Measurements from ENCODE around the gene FBXO15.

The FBXO15 gene

DNA sequence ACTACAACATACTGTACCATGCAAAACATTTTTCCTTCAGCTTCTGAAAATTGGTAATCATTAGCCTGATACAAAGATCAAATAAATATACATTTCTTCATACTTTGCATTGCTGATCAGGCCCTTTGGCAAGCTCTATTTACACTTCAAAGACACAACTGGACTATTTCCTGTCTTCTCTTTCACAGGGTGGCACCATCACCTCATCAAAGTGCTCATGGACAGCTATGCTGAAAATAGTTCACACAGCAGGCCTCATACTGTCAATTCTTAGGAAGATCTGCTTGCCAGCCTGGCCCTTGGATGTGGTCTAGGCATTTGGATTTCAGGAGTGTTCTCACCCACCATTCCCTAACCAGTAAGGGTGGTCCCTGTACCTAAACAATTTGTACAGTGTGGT is 33.9 kb downstream of the FBXO15 start:
- Histone ChIP-seq H3K27me3 (ENCODE audit: control insufficient read depth, insufficient read depth, low read length) (no peaks in the 10 kb centered on the region), H3K4me3 (ENCODE audit: low read depth, low read length) (no peak overlapping the region), H3K27ac (ENCODE audit: low read depth, low read length) (no peak overlapping the region)

DNA sequence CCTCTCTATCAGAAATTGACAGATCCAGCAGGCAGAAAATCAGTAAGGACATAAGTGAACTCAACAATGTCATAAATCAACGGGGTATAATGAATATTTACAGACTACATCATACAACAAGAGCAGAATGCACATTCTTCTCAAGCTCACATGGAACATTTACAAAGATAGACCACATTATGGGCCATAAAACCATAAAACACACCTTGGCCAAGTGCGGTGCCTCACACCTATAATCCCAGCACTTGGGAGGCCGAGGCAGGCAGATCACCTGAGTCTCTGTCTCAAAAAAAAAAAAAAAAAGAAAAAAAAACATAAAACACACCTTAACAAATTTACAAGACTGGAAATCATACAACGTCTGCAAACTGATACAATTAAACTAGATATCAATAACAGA is 36.7 kb downstream of the FBXO15 start:
- H3K9ac ChIP-seq (ENCODE audit: low read length) = no peak overlapping the region
- H3K27ac ChIP-seq (ENCODE audit: low read depth, low read length) = no peak overlapping the region
- peaks cover 15% of the 10 kb centered on the region for H3K9me3 ChIP-seq (ENCODE audit: control insufficient read depth, insufficient read depth, low read depth, low read length)
- no peaks in the 10 kb centered on the region for H3K27me3 ChIP-seq (ENCODE audit: control insufficient read depth, insufficient read depth, low read length)
- H3K36me3 ChIP-seq (ENCODE audit: control insufficient read depth, insufficient read depth, low read length) = no peaks in the 10 kb centered on the region
- H3K4me1 ChIP-seq (ENCODE audit: control insufficient read depth, insufficient read depth, low read length) = peaks cover 13% of the 10 kb centered on the region
- no peak overlapping the region for H3K4me3 ChIP-seq (ENCODE audit: low read depth, low read length)

More for the DNA sequence above, 33.9 kb downstream of the FBXO15 start:
- no peak overlapping the region for H3K9ac ChIP-seq (ENCODE audit: low read length)
- H3K4me1 ChIP-seq (ENCODE audit: control insufficient read depth, insufficient read depth, low read length) = peaks cover 17% of the 10 kb centered on the region
- H3K36me3 ChIP-seq (ENCODE audit: control insufficient read depth, insufficient read depth, low read length) = no peaks in the 10 kb centered on the region
- H3K9me3 ChIP-seq (ENCODE audit: control insufficient read depth, insufficient read depth, low read depth, low read length) = peaks cover 15% of the 10 kb centered on the region

DNA sequence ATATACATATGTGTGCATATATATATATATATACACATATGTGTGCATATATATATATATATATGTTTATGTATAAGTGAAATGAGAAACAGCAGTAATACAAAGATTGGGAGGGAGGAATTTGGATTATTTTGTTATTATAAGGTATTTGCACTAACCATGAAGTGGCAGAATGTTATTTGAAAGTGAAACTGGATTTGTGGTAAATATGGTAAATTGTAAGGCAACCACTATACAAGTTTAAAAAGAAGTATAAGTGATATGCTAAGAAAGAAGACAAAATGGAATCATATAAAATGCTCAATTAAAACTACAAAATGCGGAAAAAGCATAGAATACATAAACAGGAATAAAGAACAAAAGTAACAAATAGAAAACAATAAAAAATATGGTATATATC is 37.5 kb downstream of the FBXO15 start:
- peaks cover 10% of the 10 kb centered on the region for H3K4me1 ChIP-seq (ENCODE audit: control insufficient read depth, insufficient read depth, low read length)
- no peak overlapping the region for H3K9ac ChIP-seq (ENCODE audit: low read length)
- peaks cover 15% of the 10 kb centered on the region for H3K9me3 ChIP-seq (ENCODE audit: control insufficient read depth, insufficient read depth, low read depth, low read length)
- no peaks in the 10 kb centered on the region for H3K27me3 ChIP-seq (ENCODE audit: control insufficient read depth, insufficient read depth, low read length)
- H3K4me3 ChIP-seq (ENCODE audit: low read depth, low read length) = no peak overlapping the region
- H3K36me3 ChIP-seq (ENCODE audit: control insufficient read depth, insufficient read depth, low read length) = no peaks in the 10 kb centered on the region
- no peak overlapping the region for H3K27ac ChIP-seq (ENCODE audit: low read depth, low read length)

DNA sequence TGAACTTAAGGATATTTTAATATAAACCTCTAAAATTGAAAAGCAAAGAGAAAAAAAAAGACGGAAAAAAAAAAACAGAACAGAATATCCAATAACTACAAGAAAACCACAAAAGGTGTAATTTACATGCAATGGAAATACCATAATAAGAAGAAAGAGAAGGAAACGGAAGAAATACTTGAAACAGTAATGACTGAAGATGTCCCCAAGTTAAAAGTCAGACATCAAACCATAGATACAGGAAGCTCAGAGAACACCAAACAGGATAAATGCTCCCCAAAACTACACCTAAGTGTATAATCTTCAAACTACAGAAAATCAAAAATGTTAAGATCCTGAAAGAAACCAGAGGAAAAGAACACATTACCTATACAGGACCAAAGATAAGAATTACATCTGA is 39.2 kb downstream of the FBXO15 start:
- no peak overlapping the region for H3K9ac ChIP-seq (ENCODE audit: low read length)
- H3K4me1 ChIP-seq (ENCODE audit: control insufficient read depth, insufficient read depth, low read length) = no peaks in the 10 kb centered on the region
- H3K36me3 ChIP-seq (ENCODE audit: control insufficient read depth, insufficient read depth, low read length) = no peaks in the 10 kb centered on the region
- H3K9me3 ChIP-seq (ENCODE audit: control insufficient read depth, insufficient read depth, low read depth, low read length) = peaks cover 15% of the 10 kb centered on the region
- no peak overlapping the region for H3K4me3 ChIP-seq (ENCODE audit: low read depth, low read length)
- no peak overlapping the region for H3K27ac ChIP-seq (ENCODE audit: low read depth, low read length)
- H3K27me3 ChIP-seq (ENCODE audit: control insufficient read depth, insufficient read depth, low read length) = no peaks in the 10 kb centered on the region

DNA sequence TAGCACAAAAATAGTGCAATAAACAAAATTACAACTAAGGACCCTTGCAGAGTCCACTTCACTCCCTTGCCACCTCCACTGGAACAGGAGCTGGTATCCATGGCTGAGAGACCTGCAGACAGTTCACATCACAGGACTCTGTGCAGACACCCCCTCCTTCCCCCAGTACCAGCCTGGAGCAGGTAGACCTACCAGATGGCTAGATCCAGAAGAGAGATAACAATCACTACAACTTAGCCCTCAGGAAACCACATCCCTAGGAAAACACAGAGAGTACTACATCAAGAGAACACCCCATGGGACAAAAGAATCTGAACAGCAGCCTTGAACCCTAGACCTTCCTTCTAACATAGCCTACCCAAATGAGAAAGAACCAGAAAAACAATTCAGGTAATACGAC is 49.8 kb downstream of the FBXO15 start:
- Histone ChIP-seq H3K27me3 (ENCODE audit: control insufficient read depth, insufficient read depth, low read length) (no peaks in the 10 kb centered on the region), H3K4me3 (ENCODE audit: low read depth, low read length) (no peak overlapping the region), H3K36me3 (ENCODE audit: control insufficient read depth, insufficient read depth, low read length) (no peaks in the 10 kb centered on the region), H3K4me1 (ENCODE audit: control insufficient read depth, insufficient read depth, low read length) (no peaks in the 10 kb centered on the region; the same call in 1 of the 2 replicates), H3K9ac (ENCODE audit: low read length) (no peak overlapping the region), H3K9me3 (ENCODE audit: control insufficient read depth, insufficient read depth, low read depth, low read length) (0 out of 2 replicates have a peak, but pooled peaks cover 3% of the 10 kb centered on the region), H3K27ac (ENCODE audit: low read depth, low read length) (no peak overlapping the region)

- no peak overlapping the region for H3K27ac ChIP-seq (ENCODE audit: low read depth, low read length)
- 0 out of 2 replicates have a peak, but pooled peaks cover 3% of the 10 kb centered on the region for H3K9me3 ChIP-seq (ENCODE audit: control insufficient read depth, insufficient read depth, low read depth, low read length)
- no peaks in the 10 kb centered on the region for H3K36me3 ChIP-seq (ENCODE audit: control insufficient read depth, insufficient read depth, low read length)
- H3K4me3 ChIP-seq (ENCODE audit: low read depth, low read length) = no peak overlapping the region
- H3K4me1 ChIP-seq (ENCODE audit: control insufficient read depth, insufficient read depth, low read length) = no peaks in the 10 kb centered on the region; the same call in 1 of the 2 replicates
- no peaks in the 10 kb centered on the region for H3K27me3 ChIP-seq (ENCODE audit: control insufficient read depth, insufficient read depth, low read length)
- no peak overlapping the region for H3K9ac ChIP-seq (ENCODE audit: low read length)
These were observed 54.7 kb downstream of the FBXO15 start for GRCh38 chr18:74092922-74093321.

GRCh38 chr18:74084184-74084855 is 63.3 kb downstream of the FBXO15 start:
- no peaks in the 10 kb centered on the region for H3K9me3 ChIP-seq (ENCODE audit: control insufficient read depth, insufficient read depth, low read depth, low read length)
- no peak overlapping the region for H3K9ac ChIP-seq (ENCODE audit: low read length)
- no peak overlapping the region for H3K27ac ChIP-seq (ENCODE audit: low read depth, low read length)
- no peaks in the 10 kb centered on the region for H3K27me3 ChIP-seq (ENCODE audit: control insufficient read depth, insufficient read depth, low read length)
- H3K4me3 ChIP-seq (ENCODE audit: low read depth, low read length) = no peak overlapping the region
- peaks cover 9% of the 10 kb centered on the region; the same call in 1 of the 2 replicates for H3K4me1 ChIP-seq (ENCODE audit: control insufficient read depth, insufficient read depth, low read length)
- no peaks in the 10 kb centered on the region for H3K36me3 ChIP-seq (ENCODE audit: control insufficient read depth, insufficient read depth, low read length)

- Histone ChIP-seq H3K9ac (ENCODE audit: low read length) (no peak overlapping the region), H3K27ac (ENCODE audit: low read depth, low read length) (no peak overlapping the region), H3K4me1 (ENCODE audit: control insufficient read depth, insufficient read depth, low read length) (peaks cover 9% of the 10 kb centered on the region; the same call in 1 of the 2 replicates), H3K9me3 (ENCODE audit: control insufficient read depth, insufficient read depth, low read depth, low read length) (no peaks in the 10 kb centered on the region), H3K27me3 (ENCODE audit: control insufficient read depth, insufficient read depth, low read length) (no peaks in the 10 kb centered on the region), H3K4me3 (ENCODE audit: low read depth, low read length) (no peak overlapping the region), H3K36me3 (ENCODE audit: control insufficient read depth, insufficient read depth, low read length) (no peaks in the 10 kb centered on the region)
These were observed 64.1 kb downstream of the FBXO15 start for GRCh38 chr18:74083557-74083952.

- H3K9ac ChIP-seq (ENCODE audit: low read length) = no peak overlapping the region
- no peak overlapping the region for H3K27ac ChIP-seq (ENCODE audit: low read depth, low read length)
- no peaks in the 10 kb centered on the region for H3K27me3 ChIP-seq (ENCODE audit: control insufficient read depth, insufficient read depth, low read length)
- no peaks in the 10 kb centered on the region for H3K36me3 ChIP-seq (ENCODE audit: control insufficient read depth, insufficient read depth, low read length)
- H3K9me3 ChIP-seq (ENCODE audit: control insufficient read depth, insufficient read depth, low read depth, low read length) = no peaks in the 10 kb centered on the region
- H3K4me3 ChIP-seq (ENCODE audit: low read depth, low read length) = no peak overlapping the region
- peaks cover 9% of the 10 kb centered on the region; the same call in 1 of the 2 replicates for H3K4me1 ChIP-seq (ENCODE audit: control insufficient read depth, insufficient read depth, low read length)
These were observed 64.7 kb downstream of the FBXO15 start for GRCh38 chr18:74082742-74083556.

- H3K9me3 ChIP-seq (ENCODE audit: control insufficient read depth, insufficient read depth, low read depth, low read length) = no peaks in the 10 kb centered on the region
- H3K36me3 ChIP-seq (ENCODE audit: control insufficient read depth, insufficient read depth, low read length) = no peaks in the 10 kb centered on the region
- H3K27me3 ChIP-seq (ENCODE audit: control insufficient read depth, insufficient read depth, low read length) = no peaks in the 10 kb centered on the region
- peaks cover 9% of the 10 kb centered on the region; the same call in 1 of the 2 replicates for H3K4me1 ChIP-seq (ENCODE audit: control insufficient read depth, insufficient read depth, low read length)
- H3K4me3 ChIP-seq (ENCODE audit: low read depth, low read length) = no peak overlapping the region
- no peak overlapping the region for H3K9ac ChIP-seq (ENCODE audit: low read length)
- no peak overlapping the region for H3K27ac ChIP-seq (ENCODE audit: low read depth, low read length)
These were observed 65.5 kb downstream of the FBXO15 start for GRCh38 chr18:74081966-74082741.

Measured in HUES6 (cell line).